HL-60 (cell line): ENCODE results near the gene HS6ST2.

Experiments
- CTCF ChIP-seq: IDR thresholded peaks from one replicate; pipeline ENCODE4 v1.5.1; 2011; ENCODE audit warnings: low read length, control low read depth, inconsistent platforms; ENCODE audit not compliant: insufficient read depth
- POLR2AphosphoS5 ChIP-seq: IDR thresholded peaks from 2 replicates; pipeline ENCODE4 v1.6.1; 2012; ENCODE audit warnings: low read depth

GRCh38 chrX:132692066-132692465, 266.4 kb downstream of the HS6ST2 start:
- no peak for TF ChIP-seq CTCF
- TF ChIP-seq POLR2AphosphoS5 = no peak
